ENCODE measurements around the gene FOXP1. TPM values are rescaled to one million over a fixed set of nuclear protein-coding genes. Genes with fewer than 3 reads are reported as not detected.

FOXP1 gene
- polyA plus RNA-seq, 1 experiment: 56.6 TPM

GRCh38 chr3:71163198-71163918, 420.2 kb downstream of the FOXP1 start:
- no peak overlapping the region for H3K27ac ChIP-seq (ENCODE audit: low read depth, low read length)
- peaks cover 3% of the 10 kb centered on the region; the same call in 1 of the 2 replicates for H3K9me3 ChIP-seq (ENCODE audit: control insufficient read depth, insufficient read depth, low read length)
- ChIA-PET POLR2A (interaction anchor here (0.5 kb wide), 1 partner anchor 26 kb away, joined by 4 read pairs; no protein-coding TSS in a partner anchor), CTCF (no interaction called here)
- no peak for TF ChIP-seq CTCF (IDR thresholded peaks at IDR 0.05; ENCODE audit: low read depth, low read length)
- no peaks in the 10 kb centered on the region for H3K27me3 ChIP-seq (ENCODE audit: control insufficient read depth, insufficient read depth, low read length)
- no peak overlapping the region for H3K4me3 ChIP-seq (ENCODE audit: low read depth, low read length)
- no peak for DNase-seq (ENCODE audit: low read depth, low spot score)

- no peak for DNase-seq (ENCODE audit: low read depth, low spot score)
- CTCF ChIA-PET: no interaction called here
- H3K27me3 ChIP-seq (ENCODE audit: control insufficient read depth, insufficient read depth, low read length): no peaks in the 10 kb centered on the region
- POLR2A ChIA-PET: interaction anchor here (1.2 kb wide), 1 partner anchor 60 kb away, joined by 3 read pairs; no protein-coding TSS in a partner anchor
- H3K9me3 ChIP-seq (ENCODE audit: control insufficient read depth, insufficient read depth, low read length): peaks cover 3% of the 10 kb centered on the region; the same call in 1 of the 2 replicates
- TF ChIP-seq CTCF (IDR thresholded peaks at IDR 0.05; ENCODE audit: low read depth, low read length): no peak
- no peak overlapping the region for H3K4me3 ChIP-seq (ENCODE audit: low read depth, low read length)
- no peak overlapping the region for H3K27ac ChIP-seq (ENCODE audit: low read depth, low read length)
Observed at GRCh38 chr3:71162221-71162620, 421.3 kb downstream of the FOXP1 start.

- ChIA-PET CTCF (no interaction called here), POLR2A (interaction anchor here (0.6 to 1.2 kb wide), 2 partner anchors 59 to 366 kb away, joined by 3 to 6 read pairs; no protein-coding TSS in a partner anchor)
- Histone ChIP-seq H3K9me3 (ENCODE audit: control insufficient read depth, insufficient read depth, low read length) (peaks cover 3% of the 10 kb centered on the region; the same call in 1 of the 2 replicates), H3K4me3 (ENCODE audit: low read depth, low read length) (no peak overlapping the region), H3K27me3 (ENCODE audit: control insufficient read depth, insufficient read depth, low read length) (no peaks in the 10 kb centered on the region), H3K27ac (ENCODE audit: low read depth, low read length) (peak overlapping the region; percentile 75)
- TF ChIP-seq CTCF (IDR thresholded peaks at IDR 0.05; ENCODE audit: low read depth, low read length): no peak
- peak; percentile 71 for DNase-seq (ENCODE audit: low read depth, low spot score)
Observed at GRCh38 chr3:71160785-71161546, 422.6 kb downstream of the FOXP1 start.

- Histone ChIP-seq H3K27ac (ENCODE audit: low read depth, low read length) (no peak overlapping the region), H3K27me3 (ENCODE audit: control insufficient read depth, insufficient read depth, low read length) (no peaks in the 10 kb centered on the region), H3K9me3 (ENCODE audit: control insufficient read depth, insufficient read depth, low read length) (peaks cover under 1% of the 10 kb centered on the region; the same call in 1 of the 2 replicates), H3K4me3 (ENCODE audit: low read depth, low read length) (no peak overlapping the region)
- DNase-seq (ENCODE audit: low read depth, low spot score): no peak
- ChIA-PET POLR2A (no interaction called here), CTCF (no interaction called here)
- no peak for TF ChIP-seq CTCF (IDR thresholded peaks at IDR 0.05; ENCODE audit: low read depth, low read length)
Observed at GRCh38 chr3:71156062-71156665, 427.4 kb downstream of the FOXP1 start.

All from AG04450 (cell line).